T-helper 2 cell treated with Interferon-gamma antibody and Interleukin-4, amounts not matched to agents 100 ng/mL and 5 ng/mL, for 36 hours (primary cell): ENCODE measurements around the gene PAMR1. TPM values are rescaled to one million over a fixed set of nuclear protein-coding genes. Genes with fewer than 3 reads are reported as not detected.

Source experiments
- intact Hi-C: fragments of 100-400 bp; cut with micrococcal nuclease; formaldehyde crosslinking; loops from one replicate; pipeline ENCODE4 v1.15.1; 2023
- total RNA-seq: library from RNA; stranded (reverse); gene quantifications from 2 replicates; pipeline ENCODE4 v1.2.3, GENCODE V29; 2022

Gene PAMR1
- total RNA-seq, 1 donor from 2014 or later = not detected

DNA sequence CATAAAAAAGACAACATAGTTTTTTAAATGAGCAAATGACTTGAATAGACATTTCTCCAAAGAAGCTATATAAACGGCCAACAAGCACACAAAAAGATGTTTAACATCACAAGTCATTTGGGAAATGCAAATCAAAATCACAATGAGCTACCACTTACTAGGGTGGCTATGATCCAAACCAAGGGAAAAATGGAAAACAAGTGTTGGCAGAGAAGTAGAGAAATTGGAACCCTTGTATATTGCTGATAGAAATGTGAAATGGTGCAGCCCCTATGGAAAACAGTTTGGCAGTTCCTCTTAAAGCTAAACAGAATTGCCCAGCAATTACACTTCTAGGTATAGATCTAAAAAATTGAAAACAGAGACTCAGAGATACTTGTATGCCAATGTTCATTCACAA, 29.0 kb downstream of the PAMR1 start:
- intact Hi-C loops = no loop called here

DNA sequence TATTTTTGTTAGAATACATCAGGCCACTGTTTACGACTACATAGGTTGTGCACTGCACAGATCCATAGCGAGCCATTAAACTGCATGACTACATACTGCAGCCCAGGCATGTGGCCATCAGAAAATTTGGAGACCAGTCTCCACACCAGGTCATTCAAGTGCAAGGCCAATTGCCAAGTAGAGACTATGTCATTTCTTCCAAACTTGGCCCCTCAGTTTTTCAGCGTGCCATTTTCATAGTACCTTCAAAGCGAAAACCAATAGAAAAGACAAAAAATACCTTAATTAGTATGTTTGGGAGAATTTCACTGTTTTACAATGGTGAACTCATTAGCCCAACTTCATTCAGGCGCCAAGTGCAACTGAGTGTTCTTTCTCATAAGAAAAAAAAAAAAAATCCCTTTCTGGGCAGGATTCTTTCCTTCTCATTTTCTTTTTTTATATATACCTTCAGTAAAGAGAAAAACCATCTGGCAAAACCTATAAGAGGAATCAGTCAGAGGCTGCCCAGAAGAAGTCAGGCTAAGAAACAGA, 30.4 kb downstream of the PAMR1 start:
- intact Hi-C loops = no loop called here

DNA sequence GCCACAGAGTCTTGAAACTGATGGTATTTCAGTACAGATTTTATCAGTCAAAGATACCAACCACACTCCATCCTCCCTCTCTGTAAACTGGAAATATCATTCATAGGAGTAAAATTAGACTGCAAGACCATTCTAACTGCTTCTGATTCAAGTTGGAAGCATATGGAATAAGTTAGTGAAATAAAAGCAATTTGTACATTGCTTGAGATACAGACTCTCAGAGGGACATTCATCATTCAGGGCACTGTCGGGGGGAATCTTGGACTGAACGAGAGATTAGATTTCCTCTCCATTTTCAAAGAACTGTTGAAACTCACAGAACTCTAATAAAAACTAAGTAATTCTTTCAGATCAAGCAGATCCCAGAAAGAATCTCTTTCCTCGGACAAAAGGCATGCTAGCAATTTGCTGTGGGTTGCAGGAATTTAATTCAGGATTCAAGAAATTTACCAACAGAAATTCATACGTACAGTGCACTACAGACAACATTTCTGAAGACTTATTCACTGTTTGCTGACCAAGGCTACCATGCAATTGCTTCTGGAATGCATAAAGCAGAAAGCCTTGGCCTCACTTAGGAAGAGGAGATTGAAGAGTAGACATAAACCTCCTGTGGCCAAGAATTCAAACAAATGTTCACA, 34.1 kb downstream of the PAMR1 start:
- intact Hi-C loops = no loop called here

DNA sequence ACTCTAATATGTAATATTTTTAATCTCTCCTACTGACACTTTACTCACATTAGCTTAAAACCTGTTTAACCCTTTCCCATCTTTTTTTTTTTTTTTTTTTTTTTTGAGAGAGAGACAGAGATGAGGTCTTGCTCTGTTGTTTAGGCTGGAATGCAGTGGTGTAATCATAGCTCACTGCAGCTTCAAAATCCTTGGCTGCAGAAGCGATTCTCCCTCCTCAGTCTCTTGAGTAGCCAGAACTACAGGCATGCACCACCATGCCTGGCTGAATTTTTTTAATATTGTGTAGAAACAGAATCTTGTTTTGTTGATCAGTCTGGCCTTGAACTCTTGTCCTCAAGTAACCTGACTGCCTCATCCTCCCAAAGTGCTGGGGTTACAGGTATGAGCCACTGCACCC, 37.3 kb downstream of the PAMR1 start:
- intact Hi-C loops = loop anchor here (5.0 kb wide), 1 partner anchor 901 kb away; no protein-coding TSS in a partner anchor

DNA sequence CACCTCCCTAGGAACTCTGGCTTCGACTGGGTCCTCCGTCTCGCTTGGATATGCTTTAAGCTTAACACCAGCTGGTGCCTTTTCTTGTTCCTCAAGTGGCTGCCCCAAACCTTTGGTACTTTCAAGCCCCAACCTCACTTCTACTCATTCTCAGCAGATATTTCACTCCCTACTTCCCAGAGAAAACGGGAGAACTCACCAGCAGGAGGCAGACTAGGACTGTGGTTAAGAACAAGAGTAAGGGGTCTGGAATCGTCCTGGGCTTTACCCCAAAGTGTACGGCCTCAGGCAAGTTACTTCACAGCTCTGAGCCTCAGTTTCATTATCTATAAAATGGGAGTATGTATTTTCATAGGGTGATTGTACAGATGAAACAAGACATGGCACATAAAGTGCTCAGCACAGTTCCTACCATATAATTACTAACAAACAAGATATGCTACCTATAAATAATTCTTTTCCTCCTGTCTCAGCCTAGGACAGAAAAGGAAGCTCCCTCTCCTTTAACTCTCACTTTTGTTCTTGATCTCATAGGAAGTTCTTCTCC, 37.8 kb downstream of the PAMR1 start:
- intact Hi-C loops = loop anchor here (5.0 kb wide), 1 partner anchor 900 kb away; no protein-coding TSS in a partner anchor

DNA sequence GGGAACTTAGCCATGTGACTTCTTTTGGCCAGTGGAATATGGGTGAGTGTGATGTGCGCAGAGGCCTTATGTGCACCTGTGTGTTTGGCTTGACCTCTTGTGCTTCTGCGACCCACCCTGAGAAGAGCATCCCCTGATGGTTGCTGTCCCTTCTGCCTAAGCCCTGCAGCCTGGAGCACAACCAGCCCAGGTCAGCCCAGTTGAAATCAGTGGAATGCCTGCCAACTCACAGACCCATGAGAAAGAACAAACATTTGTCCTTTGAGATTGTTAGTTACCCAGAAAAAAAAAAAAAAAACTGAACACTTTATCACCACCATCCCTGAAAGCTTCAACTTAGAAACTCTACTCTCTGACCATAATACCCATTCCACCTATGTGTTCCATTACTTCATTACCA, 38.5 kb downstream of the PAMR1 start:
- intact Hi-C loops = loop anchor here (5.0 kb wide), 1 partner anchor 900 kb away; no protein-coding TSS in a partner anchor

DNA sequence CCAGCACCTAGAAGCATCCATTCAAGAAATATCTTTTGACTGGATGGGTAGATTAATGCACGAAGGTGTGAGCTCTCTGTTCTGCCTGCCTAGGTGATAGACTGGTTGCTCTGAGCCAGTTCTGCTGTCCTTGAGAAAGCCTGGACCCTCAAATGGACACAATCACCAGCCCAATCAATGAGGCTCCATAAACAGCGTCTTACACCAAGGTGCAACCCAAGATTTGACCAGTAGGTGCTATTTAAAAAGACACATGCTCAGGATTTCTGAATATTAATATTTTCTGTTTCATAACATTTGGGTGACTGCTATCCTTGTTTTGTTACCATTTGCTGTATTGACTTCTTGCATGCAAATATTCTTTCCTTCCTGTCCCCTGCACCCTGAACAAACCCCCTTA, 39.0 kb downstream of the PAMR1 start:
- intact Hi-C loops = loop anchor here (5.0 kb wide), 1 partner anchor 899 kb away; no protein-coding TSS in a partner anchor

DNA sequence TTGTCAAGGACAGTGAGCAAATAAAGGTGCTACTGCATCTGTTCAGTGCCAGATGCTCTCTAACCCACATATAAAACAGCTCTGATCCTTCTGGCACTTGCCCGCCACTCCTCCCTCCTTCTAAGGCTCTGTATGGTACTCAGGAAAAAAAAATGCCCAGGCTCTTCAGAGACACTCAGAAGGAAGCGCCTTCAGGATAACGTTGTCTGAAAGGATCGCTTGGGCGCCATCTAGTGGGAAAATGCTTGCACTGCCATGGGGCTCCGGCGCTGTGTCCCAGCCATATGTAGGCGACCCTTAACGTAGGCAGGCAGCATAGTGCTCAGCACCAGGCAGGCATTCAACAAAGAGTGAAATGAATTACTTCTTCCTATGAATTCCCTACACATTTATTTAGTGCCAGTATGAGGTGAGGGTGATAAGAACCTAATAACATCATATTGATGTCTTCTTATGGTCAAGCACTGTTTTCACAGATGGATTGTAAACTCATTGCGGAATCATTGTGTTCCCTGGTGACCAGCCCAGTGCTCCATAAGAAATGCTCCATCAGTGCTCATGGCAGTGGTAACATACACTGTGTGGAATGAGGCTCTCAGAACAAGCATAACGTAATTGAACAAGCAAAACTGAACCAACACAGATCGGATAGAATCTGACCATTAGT, 39.6 kb downstream of the PAMR1 start:
- intact Hi-C loops = loop anchor here (1.0 to 5.0 kb wide), 3 partner anchors 487 to 898 kb away; no protein-coding TSS in a partner anchor

DNA sequence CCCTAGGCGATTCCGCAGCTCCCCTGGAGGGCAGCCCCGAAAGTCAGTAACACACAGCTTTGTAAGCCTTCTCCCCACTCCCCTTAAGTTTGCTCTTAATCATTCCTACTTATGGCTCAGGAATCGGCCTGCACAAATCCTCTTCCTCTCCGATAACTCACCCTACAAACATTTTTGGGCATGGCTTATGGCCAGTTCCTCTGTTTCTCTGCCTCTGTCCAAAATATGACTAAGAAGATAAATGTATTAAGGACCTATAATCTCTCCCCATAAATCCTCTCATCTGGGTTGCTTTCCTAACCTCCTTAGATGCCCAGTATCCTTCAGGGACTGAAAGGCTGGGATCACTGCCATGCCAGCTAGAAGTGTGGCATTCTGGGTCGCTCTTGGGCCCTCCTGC, 41.0 kb downstream of the PAMR1 start:
- intact Hi-C loops = loop anchor here (2.0 kb wide), 1 partner anchor 558 kb away; no protein-coding TSS in a partner anchor

DNA sequence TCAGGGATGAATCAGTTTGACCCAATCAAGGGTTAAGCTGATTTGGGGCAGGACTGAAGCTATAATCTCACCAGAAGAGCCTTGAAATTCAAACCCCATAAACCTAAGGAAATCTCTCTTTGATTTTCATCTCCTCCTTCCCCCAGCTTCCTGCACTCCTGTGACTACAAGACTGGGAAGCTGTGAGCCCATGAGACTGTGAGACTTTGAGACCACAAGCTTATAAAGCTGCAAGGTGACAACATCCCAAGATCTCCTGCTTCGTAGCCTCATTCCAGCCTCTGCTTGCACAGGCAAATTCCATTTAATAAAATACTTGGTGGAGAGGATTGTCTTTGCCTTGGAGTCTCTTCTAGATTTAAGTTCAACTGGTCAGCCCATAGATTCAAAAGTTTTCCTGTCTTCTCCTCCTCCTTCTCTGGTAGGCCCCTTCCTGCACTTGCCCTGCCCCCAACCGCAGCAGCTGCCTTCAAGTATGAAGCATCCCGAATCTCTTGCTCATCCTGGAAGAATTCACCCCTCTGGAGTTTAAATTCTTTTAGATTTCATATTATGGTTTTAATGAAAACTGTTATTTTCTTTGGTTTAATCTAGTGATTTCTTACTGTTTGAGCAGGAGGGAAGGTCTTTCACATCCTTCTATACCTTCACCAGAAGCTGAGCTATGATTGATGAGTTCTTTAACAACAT, 42.1 kb downstream of the PAMR1 start:
- intact Hi-C loops = no loop called here

DNA sequence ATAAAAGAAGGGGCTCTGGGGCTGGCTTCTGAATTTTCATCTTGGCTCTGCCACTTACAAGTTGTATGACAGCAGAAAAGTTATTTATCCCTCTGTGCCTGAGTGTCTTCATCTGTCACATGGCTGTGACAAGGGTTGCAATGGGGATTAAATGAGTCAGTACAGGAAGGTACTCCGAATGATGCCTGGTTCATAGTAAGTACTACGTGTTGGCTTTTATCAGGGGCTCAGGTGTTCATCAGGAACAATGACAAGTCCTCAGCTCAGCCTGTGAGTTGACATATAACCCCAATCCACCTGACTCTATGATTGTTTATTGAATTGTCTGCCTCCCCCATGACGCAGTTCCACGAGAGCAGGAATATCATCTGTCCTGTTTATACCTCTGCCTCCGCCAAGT, 45.7 kb downstream of the PAMR1 start:
- intact Hi-C loops = no loop called here

DNA sequence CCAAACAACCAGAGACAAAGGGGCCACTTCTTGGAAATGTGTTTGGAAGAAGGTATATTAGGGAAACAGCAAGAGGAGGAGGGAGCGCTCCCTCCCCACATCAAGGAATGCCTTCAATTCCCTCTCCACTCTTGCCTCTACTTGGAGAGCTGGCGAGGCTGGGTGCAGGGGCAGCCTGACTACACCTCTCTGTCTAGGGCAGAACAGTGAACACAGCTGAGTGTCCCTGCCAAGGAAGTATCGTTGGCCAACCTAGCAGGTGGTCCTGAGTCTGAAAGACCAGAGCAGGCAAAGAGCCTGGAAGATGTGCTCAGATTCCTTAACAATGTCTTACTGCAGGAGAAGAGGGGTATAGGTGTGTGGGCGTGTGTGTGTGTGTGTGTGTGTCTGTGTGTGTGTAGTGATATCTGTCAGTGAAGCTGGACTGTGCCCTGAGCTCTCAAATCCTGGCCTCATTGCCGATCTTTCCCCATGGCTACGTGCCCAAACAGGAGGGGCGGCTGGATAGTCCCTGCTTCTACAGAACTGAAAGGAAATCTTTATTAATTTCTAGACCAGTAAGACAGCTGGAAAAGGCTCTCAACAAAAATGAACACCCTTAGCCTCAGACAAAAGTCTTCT, 46.8 kb downstream of the PAMR1 start:
- intact Hi-C loops = no loop called here

DNA sequence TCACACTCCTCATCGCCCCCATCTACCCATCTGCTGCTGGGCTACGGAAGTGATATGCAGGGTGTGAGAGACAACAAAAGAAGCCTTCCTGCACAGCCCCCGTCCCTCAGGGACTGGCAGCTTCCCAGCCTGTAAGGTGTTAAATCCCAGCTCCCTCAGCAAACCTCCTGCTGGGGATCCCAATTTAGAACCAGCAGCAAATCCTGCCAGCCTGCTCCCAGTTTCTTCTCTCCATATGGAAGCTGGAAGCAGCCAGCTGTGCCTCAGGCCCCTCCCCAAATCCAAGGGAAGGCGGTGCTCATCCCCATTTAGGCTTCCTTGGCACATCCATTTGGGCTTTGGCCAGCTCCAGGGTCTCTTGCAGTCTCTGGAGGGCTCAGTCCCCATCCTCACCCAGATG, 47.5 kb downstream of the PAMR1 start:
- intact Hi-C loops = no loop called here

DNA sequence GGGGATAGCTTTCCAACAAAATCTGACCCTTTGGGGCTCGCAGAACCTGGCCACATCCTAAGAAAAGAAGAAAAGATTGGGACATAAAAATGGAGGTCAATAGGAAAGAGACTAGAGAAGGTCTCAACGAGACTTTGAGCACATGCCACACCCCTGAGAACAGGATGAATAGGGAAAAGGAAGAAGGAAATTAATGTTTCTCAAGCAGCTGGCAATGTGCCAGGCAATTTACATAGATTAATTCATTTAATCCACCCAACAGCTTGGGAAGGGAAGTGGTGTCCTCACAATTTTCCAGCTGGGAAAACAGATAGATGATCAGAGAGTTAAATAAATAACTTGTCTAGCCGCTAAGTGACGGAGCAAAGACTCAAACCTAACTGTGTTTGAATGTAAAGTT, 50.7 kb downstream of the PAMR1 start:
- intact Hi-C loops = no loop called here

DNA sequence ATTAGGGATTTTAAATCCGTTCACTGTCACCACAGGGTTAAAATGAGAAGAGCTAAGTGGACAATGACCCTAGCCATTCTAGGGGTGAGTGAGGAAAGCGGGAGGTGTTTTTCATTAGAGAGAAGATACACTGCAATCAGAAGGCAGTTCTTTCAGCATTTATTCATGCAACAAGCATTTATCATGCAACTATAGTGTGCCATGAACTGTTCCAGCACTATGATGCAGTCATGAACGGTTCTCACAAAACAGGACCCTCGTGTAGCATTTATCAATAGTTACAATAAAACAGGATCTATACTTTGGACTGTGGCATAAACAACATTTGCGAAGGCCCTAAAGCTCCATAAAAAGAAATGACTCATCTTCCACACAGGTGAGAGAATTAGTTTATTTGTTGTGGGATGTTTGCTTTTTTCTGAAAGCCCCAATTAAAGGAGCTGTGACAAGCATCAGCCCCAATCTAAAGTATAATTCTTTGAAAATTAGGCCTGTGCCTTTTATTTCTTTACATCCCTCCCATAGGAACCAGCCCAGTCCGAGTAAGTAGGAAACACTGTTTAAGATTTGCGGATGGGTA, 51.5 kb downstream of the PAMR1 start:
- intact Hi-C loops = no loop called here

DNA sequence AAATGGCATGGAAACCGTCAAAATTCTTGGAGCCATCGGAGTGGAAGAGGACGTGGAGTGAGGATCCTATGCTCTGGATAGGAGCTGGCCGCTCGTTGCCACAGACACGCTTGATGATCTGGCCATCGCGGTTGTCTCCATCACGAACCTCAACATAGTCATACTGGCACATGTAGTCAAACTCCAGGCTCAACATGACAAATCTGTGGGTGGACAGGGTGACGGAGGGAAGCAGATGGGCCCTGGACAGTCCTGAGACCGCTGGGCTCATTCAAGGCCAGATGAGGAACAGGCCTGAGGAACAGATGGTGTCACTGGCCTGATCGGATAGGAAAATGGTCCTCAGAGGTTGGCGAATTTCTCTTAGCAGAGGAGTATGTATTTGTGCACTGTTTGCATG, 54.8 kb downstream of the PAMR1 start:
- intact Hi-C loops = no loop called here

DNA sequence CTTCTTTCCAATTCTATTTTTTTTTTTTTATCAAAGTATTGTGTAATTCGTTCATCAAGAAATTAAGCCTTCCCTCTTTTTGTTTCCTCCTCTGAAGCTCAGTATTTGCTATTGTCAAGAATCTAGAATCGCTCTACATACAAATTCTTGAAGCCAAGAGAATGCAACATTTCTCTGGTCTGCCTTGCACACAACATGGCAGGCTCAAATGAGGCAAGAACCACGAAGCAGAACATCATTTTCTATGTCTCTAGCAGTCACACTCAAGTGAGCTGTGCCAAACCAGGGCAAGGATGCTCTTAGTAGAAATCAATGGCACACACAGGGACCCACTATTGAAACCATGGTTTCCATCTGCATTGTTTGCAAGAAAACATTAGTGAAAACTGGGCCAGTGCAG, 59.4 kb downstream of the PAMR1 start:
- intact Hi-C loops = no loop called here

DNA sequence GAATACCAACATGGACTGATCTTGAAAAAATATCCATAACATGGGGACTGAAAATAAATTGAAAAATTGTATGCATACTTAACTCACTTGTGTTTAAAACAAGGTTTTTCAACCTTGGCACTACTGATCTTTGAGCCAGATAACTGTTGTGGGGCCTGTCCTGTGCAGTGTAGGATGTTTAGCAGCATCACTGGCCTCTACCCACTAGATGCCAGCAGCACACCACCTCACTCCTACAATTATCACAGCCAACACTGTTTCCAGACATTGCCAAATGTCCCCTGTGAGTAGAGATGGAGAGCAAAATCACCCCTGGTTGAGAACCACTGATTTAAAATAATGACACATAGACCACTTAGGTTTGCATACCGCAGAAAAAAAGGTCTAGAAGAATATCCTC, 61.1 kb downstream of the PAMR1 start:
- intact Hi-C loops = no loop called here

DNA sequence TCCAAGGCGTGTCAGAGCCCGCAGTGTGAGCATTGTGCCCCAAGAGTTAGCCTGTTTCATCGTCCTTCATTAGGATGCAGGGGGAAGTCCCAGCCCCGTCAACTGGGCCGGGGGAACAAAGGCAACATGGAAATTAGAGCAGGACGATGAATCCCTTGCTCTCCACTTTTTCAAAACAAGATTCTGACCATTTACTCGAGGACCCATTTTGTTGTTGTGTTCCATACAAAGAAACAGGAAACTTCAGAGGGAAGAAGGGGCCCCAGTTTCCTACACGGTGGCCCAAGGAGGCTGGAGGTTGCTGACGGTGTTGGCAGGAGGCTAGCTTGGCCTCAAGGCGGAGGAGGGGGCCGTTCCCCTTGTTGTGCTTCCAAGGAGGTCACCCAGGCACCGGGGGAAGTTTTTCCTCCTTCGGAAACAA, 62.1 kb downstream of the PAMR1 start:
- intact Hi-C loops = no loop called here

DNA sequence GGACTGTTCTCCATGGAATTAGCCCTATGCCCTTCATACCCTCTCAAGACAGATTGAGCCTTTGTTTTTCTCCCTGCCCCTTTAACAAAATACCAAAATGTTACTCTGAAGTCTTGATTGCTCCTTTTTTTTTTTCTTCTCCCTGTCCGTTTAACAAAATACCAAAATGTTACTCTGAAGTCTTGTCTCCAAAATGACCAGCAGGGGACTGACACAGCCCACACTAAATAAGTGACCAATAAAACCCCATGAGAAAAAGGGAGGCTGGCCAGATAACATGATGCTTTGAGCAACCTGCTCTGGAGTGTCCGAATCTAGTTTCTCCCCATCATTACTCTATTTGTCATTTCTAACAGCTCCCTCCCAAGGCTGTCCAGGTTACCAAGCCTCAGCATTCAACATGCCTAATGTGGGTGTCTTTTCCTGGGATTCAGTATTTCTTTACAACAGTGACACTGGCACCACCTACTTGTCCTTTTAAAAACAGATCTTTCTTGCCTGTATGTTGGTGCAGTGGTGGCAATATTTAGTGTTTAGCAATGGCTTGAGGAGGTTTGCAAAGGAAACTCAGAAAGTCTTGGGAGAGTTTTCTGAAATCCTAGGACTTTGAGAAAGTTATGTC, 63.4 kb downstream of the PAMR1 start:
- intact Hi-C loops = no loop called here
